Duodenal mucosa (tissue), 2 donors: ENCODE measurements around the gene EXOG.

Experiments used
- H3K27ac ChIP-seq: one replicate; pipeline ENCODE4 v1.7.0; 2013; ENCODE audit warnings: low read depth, low read length
- H3K27me3 ChIP-seq, 2 donors: one replicate each; pipeline ENCODE4 v1.7.0; 2013; ENCODE audit warnings: low read length in 2 of 2, control low read depth in 1 of 2; ENCODE audit not compliant: insufficient read depth in 2 of 2, control insufficient read depth in 1 of 2
- H3K36me3 ChIP-seq, 2 donors: one replicate each; pipeline ENCODE4 v1.7.0; 2013; ENCODE audit warnings: low read length in 2 of 2, control low read depth in 1 of 2; ENCODE audit not compliant: insufficient read depth in 2 of 2, control insufficient read depth in 1 of 2
- H3K4me1 ChIP-seq, 2 donors: one replicate each; pipeline ENCODE4 v1.7.0; 2013; ENCODE audit warnings: low read length in 2 of 2, control low read depth in 1 of 2; ENCODE audit not compliant: insufficient read depth in 2 of 2, control insufficient read depth in 1 of 2
- H3K4me3 ChIP-seq, 2 donors: one replicate each; pipeline ENCODE4 v1.7.0; 2013; ENCODE audit warnings: low read length in 2 of 2, low read depth in 1 of 2
- H3K9ac ChIP-seq, 2 donors: one replicate each; pipeline ENCODE4 v1.7.0; 2013; ENCODE audit warnings: low read length in 2 of 2, low read depth in 1 of 2
- H3K9me3 ChIP-seq, 2 donors: one replicate each; pipeline ENCODE4 v1.7.0; 2013; ENCODE audit warnings: low read length in 2 of 2, control low read depth in 1 of 2; ENCODE audit not compliant: control insufficient read depth in 1 of 2

The EXOG gene

GRCh38 chr3:38507120-38507519 lies 11.0 kb downstream of the EXOG start:
- Histone ChIP-seq H3K27ac (no peak overlapping the region), H3K4me1 (no peaks in the 10 kb centered on the region), H3K36me3 (peaks cover 0 to 4% of the 10 kb centered on the region in 2 donors), H3K9me3 (no peaks in the 10 kb centered on the region), H3K4me3 (no peak overlapping the region), H3K27me3 (no peaks in the 10 kb centered on the region), H3K9ac (no peak overlapping the region)

- no peak overlapping the region for H3K4me3 ChIP-seq
Measured at GRCh38 chr3:38509732-38510131, 13.6 kb downstream of the EXOG start.

GRCh38 chr3:38510631-38511030 lies 14.5 kb downstream of the EXOG start:
- Histone ChIP-seq H3K9ac (no peak overlapping the region), H3K36me3 (peaks cover 3 to 16% of the 10 kb centered on the region in 2 donors), H3K27me3 (no peaks in the 10 kb centered on the region), H3K4me3 (no peak overlapping the region), H3K9me3 (no peaks in the 10 kb centered on the region), H3K4me1 (no peaks in the 10 kb centered on the region), H3K27ac (no peak overlapping the region)

More at GRCh38 chr3:38509732-38510131, 13.6 kb downstream of the EXOG start:
- no peak overlapping the region for H3K9ac ChIP-seq
- H3K9me3 ChIP-seq = no peaks in the 10 kb centered on the region
- peaks cover 3 to 11% of the 10 kb centered on the region in 2 donors for H3K36me3 ChIP-seq
- H3K27me3 ChIP-seq = no peaks in the 10 kb centered on the region
- no peak overlapping the region for H3K27ac ChIP-seq
- no peaks in the 10 kb centered on the region for H3K4me1 ChIP-seq

GRCh38 chr3:38511546-38511945 lies 15.4 kb downstream of the EXOG start:
- Histone ChIP-seq H3K27me3 (no peaks in the 10 kb centered on the region), H3K27ac (no peak overlapping the region), H3K4me3 (no peak overlapping the region), H3K4me1 (no peaks in the 10 kb centered on the region), H3K36me3 (peaks cover 3 to 16% of the 10 kb centered on the region in 2 donors), H3K9me3 (no peaks in the 10 kb centered on the region), H3K9ac (no peak overlapping the region)

GRCh38 chr3:38515367-38515766 lies 19.2 kb downstream of the EXOG start:
- no peak overlapping the region for H3K4me3 ChIP-seq
- no peaks in the 10 kb centered on the region for H3K27me3 ChIP-seq
- H3K4me1 ChIP-seq = no peaks in the 10 kb centered on the region
- H3K27ac ChIP-seq = no peak overlapping the region
- no peaks in the 10 kb centered on the region for H3K9me3 ChIP-seq
- no peak overlapping the region for H3K9ac ChIP-seq
- peaks cover 3 to 11% of the 10 kb centered on the region in 2 donors for H3K36me3 ChIP-seq

GRCh38 chr3:38516669-38517068 lies 20.5 kb downstream of the EXOG start:
- Histone ChIP-seq H3K9me3 (no peaks in the 10 kb centered on the region), H3K36me3 (peaks cover 3 to 11% of the 10 kb centered on the region in 2 donors), H3K27me3 (no peaks in the 10 kb centered on the region), H3K4me1 (no peaks in the 10 kb centered on the region), H3K9ac (no peak overlapping the region), H3K27ac (no peak overlapping the region), H3K4me3 (no peak overlapping the region)

GRCh38 chr3:38519000-38519399 lies 22.9 kb downstream of the EXOG start:
- Histone ChIP-seq H3K9ac (no peak overlapping the region), H3K36me3 (peaks cover 0 to 10% of the 10 kb centered on the region in 2 donors), H3K27me3 (no peaks in the 10 kb centered on the region), H3K4me1 (no peaks in the 10 kb centered on the region), H3K4me3 (no peak overlapping the region), H3K27ac (no peak overlapping the region), H3K9me3 (no peaks in the 10 kb centered on the region)

- Histone ChIP-seq H3K4me3 (no peak overlapping the region), H3K9ac (no peak overlapping the region), H3K27ac (no peak overlapping the region), H3K27me3 (no peaks in the 10 kb centered on the region), H3K4me1 (no peaks in the 10 kb centered on the region), H3K9me3 (no peaks in the 10 kb centered on the region), H3K36me3 (peaks cover 2 to 14% of the 10 kb centered on the region in 2 donors)
Measured at GRCh38 chr3:38519651-38520050, 23.5 kb downstream of the EXOG start.

- no peak overlapping the region for H3K9ac ChIP-seq
- no peaks in the 10 kb centered on the region for H3K27me3 ChIP-seq
- no peaks in the 10 kb centered on the region for H3K9me3 ChIP-seq
- H3K4me3 ChIP-seq = no peak overlapping the region
- H3K4me1 ChIP-seq = no peaks in the 10 kb centered on the region
- H3K36me3 ChIP-seq = peaks cover 4 to 17% of the 10 kb centered on the region in 2 donors
- no peak overlapping the region for H3K27ac ChIP-seq
Measured at GRCh38 chr3:38521391-38521987, 25.3 kb downstream of the EXOG start.

- no peaks in the 10 kb centered on the region for H3K9me3 ChIP-seq
- H3K36me3 ChIP-seq = peaks cover 4 to 17% of the 10 kb centered on the region in 2 donors
- no peak overlapping the region for H3K4me3 ChIP-seq
- no peak overlapping the region for H3K9ac ChIP-seq
- H3K4me1 ChIP-seq = no peaks in the 10 kb centered on the region
- no peaks in the 10 kb centered on the region for H3K27me3 ChIP-seq
- H3K27ac ChIP-seq = no peak overlapping the region
Measured at GRCh38 chr3:38522002-38522401, 25.9 kb downstream of the EXOG start.
